Left lung (tissue), 10 donors: Measurements from ENCODE around the gene MRPS33. TPM values are rescaled to one million over a fixed set of nuclear protein-coding genes. Genes with fewer than 3 reads are reported as not detected.
"Not testable (repeated sequence)": the region's sequence is repeated elsewhere in the genome, so short reads cannot be mapped to it uniquely, and the experiment has no call there.

ENCODE experiments used
- ATAC-seq: fragments of 200-7000 bp; cut with Tn5 transposase; one replicate; pipeline ENCODE4 v1.9.1; 2020; ENCODE audit warnings: moderate library complexity
- DNase-seq, 4 donors: peaks; one replicate each; pipeline ENCODE4 v3.0.0-alpha.2; 2013 to 2020
- H3K27ac ChIP-seq, 2 donors: fragments of 200-600 bp; sonication (generic) in 1 of 2; one replicate each; pipeline versions ENCODE4 v1.5.0 to v1.8.0; 2020 to 2021
- H3K27me3 ChIP-seq, 2 donors: fragments of 200-600 bp; sonication (generic) in 1 of 2; one replicate each; pipeline versions ENCODE4 v1.5.0 to v1.8.0; 2020 to 2021
- H3K36me3 ChIP-seq, 2 donors: fragments of 200-600 bp; sonication (generic) in 1 of 2; one replicate each; pipeline versions ENCODE4 v1.5.0 to v1.8.0; 2020 to 2021
- H3K4me1 ChIP-seq, 2 donors: fragments of 200-600 bp; one replicate each; pipeline ENCODE4 v1.8.0; 2021
- H3K4me3 ChIP-seq, 2 donors: fragments of 200-600 bp; sonication (generic) in 1 of 2; one replicate each; pipeline versions ENCODE4 v1.5.0 to v1.8.0; 2020 to 2021; ENCODE audit warnings: mild to moderate bottlenecking in 1 of 2
- H3K9me3 ChIP-seq, 2 donors: fragments of 200-600 bp; sonication (generic) in 1 of 2; one replicate each; pipeline versions ENCODE4 v1.5.0 to v1.8.0; 2020 to 2021
- CTCF ChIP-seq, 2 donors: fragments of 200-600 bp; sonication (generic) in 1 of 2; IDR thresholded peaks; one replicate each; pipeline versions ENCODE4 v1.5.0 to v1.8.0; 2021; ENCODE audit warnings: antibody characterized with exemption in 2 of 2
- intact Hi-C, 2 donors: fragments of 100-400 bp; cut with DNase I; formaldehyde crosslinking; loops; one replicate each; pipeline versions ENCODE4 v1.11.2 to v1.14.2; 2022
- polyA plus RNA-seq, 6 donors: library from polyadenylated mRNA; unstranded; fragments of 120-200 nt; gene quantifications; one replicate each; pipeline ENCODE4 v1.2.1, GENCODE V29; 2013; ENCODE audit not compliant: insufficient read length in 6 of 6
- total RNA-seq, 2 donors: library from RNA; stranded (reverse); fragmentation: NEBNext Ultra II Directional; extraction: Animal tissue kit (Norgen Biotek cat#: 25700); gene quantifications; one replicate each; pipeline ENCODE4 v1.2.1, GENCODE V29; 2021
- donor health status: DM: no; HTN: yes; CAD: no.
- donor health status: DM: no; HTN: no; CAD: no.

Gene MRPS33
- total and polyA plus RNA-seq, 8 donors = 37.7 to 89.8 (median 80.1) TPM

GRCh38 chr7:140972876-140973829 lies 41.6 kb downstream of the MRPS33 start:
- DNase-seq (no peak), ATAC-seq (no peak)
- no peak for TF ChIP-seq CTCF (IDR thresholded peaks at IDR 0.05)
- no peaks in the 10 kb centered on the region for H3K4me1 ChIP-seq
- no peak overlapping the region for H3K27ac ChIP-seq
- intact Hi-C loops = no loop called here
- no peaks in the 10 kb centered on the region for H3K36me3 ChIP-seq
- H3K4me3 ChIP-seq = no peak overlapping the region
- no peaks in the 10 kb centered on the region for H3K9me3 ChIP-seq
- H3K27me3 ChIP-seq = no peaks in the 10 kb centered on the region

GRCh38 chr7:140972344-140972743 lies 42.4 kb downstream of the MRPS33 start:
- H3K36me3 ChIP-seq = no peaks in the 10 kb centered on the region
- H3K27me3 ChIP-seq = no peaks in the 10 kb centered on the region
- H3K4me1 ChIP-seq = no peaks in the 10 kb centered on the region
- intact Hi-C loops = no loop called here
- no peak for DNase-seq
- H3K9me3 ChIP-seq = no peaks in the 10 kb centered on the region
- TF ChIP-seq CTCF (IDR thresholded peaks at IDR 0.05) = no peak
- H3K4me3 ChIP-seq = no peak overlapping the region
- ATAC-seq = no peak
- no peak overlapping the region for H3K27ac ChIP-seq

GRCh38 chr7:140967438-140967837 lies 47.3 kb downstream of the MRPS33 start:
- TF ChIP-seq CTCF (IDR thresholded peaks at IDR 0.05) = no peak
- Histone ChIP-seq H3K27ac (no peak overlapping the region), H3K4me3 (no peak overlapping the region), H3K27me3 (no peaks in the 10 kb centered on the region), H3K4me1 (no peaks in the 10 kb centered on the region), H3K36me3 (no peaks in the 10 kb centered on the region), H3K9me3 (no peaks in the 10 kb centered on the region)
- intact Hi-C loops = no loop called here
- DNase-seq (no peak), ATAC-seq (no peak)

DNA sequence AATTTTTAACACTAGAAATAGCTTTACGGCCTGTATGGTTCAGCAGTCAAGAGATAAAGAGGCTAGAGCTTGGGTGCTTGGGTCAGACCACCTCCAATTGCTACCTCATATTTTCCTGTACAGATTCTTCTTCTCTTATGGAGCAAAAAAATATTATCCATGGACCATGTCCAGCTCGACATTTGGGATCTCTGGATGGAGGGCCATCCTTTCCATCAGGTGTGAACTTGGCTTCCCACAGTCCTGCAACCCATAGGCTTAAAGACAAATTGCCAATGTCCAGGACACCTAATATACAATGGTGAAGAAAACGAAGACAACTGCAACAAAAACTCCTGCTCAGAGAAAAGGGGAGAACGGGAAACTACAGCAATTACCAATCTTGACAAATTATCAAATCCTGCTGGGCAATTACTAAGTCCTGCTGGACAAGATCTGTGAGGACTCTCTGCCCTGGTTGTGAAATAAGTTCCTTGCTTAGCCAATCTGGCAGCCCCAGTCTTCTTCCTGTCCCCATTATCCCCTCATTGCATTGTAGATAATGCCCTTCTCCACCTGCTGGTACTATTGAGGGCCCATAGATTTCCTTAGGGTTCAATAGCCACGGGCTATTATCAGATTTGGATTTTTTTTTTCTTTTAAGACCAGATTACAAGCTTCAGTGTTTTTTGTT lies 48.1 kb downstream of the MRPS33 start:
- no peak overlapping the region for H3K27ac ChIP-seq
- H3K4me3 ChIP-seq = no peak overlapping the region
- H3K9me3 ChIP-seq = no peaks in the 10 kb centered on the region
- no peak for DNase-seq
- no peak for ATAC-seq
- TF ChIP-seq CTCF (IDR thresholded peaks at IDR 0.05) = no peak
- no peaks in the 10 kb centered on the region for H3K36me3 ChIP-seq
- intact Hi-C loops = no loop called here
- H3K27me3 ChIP-seq = no peaks in the 10 kb centered on the region
- H3K4me1 ChIP-seq = no peaks in the 10 kb centered on the region

DNA sequence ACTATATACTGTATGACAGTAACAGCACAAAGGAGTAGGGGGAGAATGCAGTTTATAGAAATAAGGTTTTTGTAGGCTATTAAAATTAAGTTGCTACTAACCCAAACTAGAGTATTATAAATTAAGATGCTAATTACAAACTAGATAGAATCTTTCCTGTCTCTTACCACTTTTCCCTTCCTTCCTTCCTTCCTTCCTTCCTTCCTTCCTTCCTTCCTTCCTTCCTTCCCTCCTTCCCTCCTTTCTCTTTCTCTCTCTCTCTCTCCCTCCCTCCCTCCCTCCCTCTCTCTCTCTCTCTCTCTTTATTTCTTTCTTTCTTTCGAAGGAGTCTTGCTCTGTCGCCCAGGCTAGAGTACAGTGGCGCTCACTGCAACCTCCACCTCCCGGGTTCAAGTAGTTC lies 53.6 kb downstream of the MRPS33 start:
- no peak overlapping the region for H3K27ac ChIP-seq
- ATAC-seq = no peak
- no peaks in the 10 kb centered on the region for H3K27me3 ChIP-seq
- peaks cover 0 to 11% of the 10 kb centered on the region in 2 donors for H3K9me3 ChIP-seq
- H3K36me3 ChIP-seq = no peaks in the 10 kb centered on the region
- intact Hi-C loops = no loop called here
- H3K4me3 ChIP-seq = no peak overlapping the region
- no peak for DNase-seq
- H3K4me1 ChIP-seq = no peaks in the 10 kb centered on the region
- no peak for TF ChIP-seq CTCF (IDR thresholded peaks at IDR 0.05)

DNA sequence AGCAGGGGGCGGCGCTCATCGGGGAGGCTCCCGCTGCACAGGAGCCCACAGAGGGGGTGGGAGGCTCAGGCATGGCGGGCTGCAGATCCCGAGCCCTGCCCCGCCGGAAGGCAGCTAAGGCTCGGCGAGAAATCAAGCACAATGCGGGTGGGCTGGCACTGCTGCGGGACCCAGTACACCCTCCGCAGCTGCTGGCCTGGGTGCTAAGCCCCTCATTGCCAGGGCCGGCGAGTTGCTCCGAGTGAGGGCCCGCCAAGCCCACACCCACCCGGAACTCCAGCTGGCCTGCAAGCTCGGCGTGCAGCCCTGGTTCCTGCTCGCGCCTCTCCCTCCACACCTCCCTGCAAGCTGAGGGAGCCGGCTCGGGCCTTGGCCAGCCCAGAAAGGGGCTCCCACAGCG lies 57.8 kb downstream of the MRPS33 start:
- H3K9me3 ChIP-seq = peaks cover 0 to 11% of the 10 kb centered on the region in 2 donors
- H3K4me1 ChIP-seq, H3K27me3 ChIP-seq, intact Hi-C loops, H3K27ac ChIP-seq, H3K36me3 ChIP-seq, DNase-seq, ATAC-seq, H3K4me3 ChIP-seq: not testable (repeated sequence)
